Activated CD4-positive, CD25-positive, alpha-beta regulatory T cell (primary cell): ENCODE results near the gene ITIH2.
"Not testable (repeated sequence)": the region's sequence is repeated elsewhere in the genome, so short reads cannot be mapped to it uniquely, and the experiment has no call there.

ENCODE experiments used
- DNase-seq, 4 experiments: peaks; one replicate each; lab custom pipeline; 2025; lab: John Stamatoyannopoulos, UW

Gene ITIH2

GRCh38 chr10:7703140-7703539, at the start of gene ITIH2:
TSS of gene ITIH2 (plus strand) at chr10:7703316. CDS start at chr10:7703435, 119 bp downstream.
- no peak for DNase-seq

GRCh38 chr10:7657079-7657478, 46.0 kb upstream of the ITIH2 start:
- not testable (repeated sequence) for DNase-seq

- no peak for DNase-seq
Measured at GRCh38 chr10:7657552-7657951, 45.6 kb upstream of the ITIH2 start.

DNA sequence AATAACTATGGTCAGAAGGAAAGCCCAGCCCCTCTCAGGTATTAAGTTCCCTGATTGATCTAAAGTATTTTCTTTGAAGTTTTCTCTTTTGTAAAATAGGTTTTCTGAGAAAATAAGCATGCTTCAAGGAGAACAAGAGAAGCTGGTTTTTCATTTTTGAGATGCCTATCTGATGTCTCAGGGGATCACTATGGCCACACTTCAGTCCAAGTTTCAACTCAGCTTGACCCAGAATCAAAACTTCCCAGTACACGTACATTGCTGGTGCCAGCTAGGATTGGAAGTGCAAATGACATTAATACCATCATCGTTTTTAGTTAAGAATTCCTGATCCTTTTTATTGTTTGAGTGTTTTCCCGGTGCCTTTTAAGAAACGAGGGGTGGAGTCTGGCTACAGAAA, 43.6 kb upstream of the ITIH2 start:
- DNase-seq: no peak

DNA sequence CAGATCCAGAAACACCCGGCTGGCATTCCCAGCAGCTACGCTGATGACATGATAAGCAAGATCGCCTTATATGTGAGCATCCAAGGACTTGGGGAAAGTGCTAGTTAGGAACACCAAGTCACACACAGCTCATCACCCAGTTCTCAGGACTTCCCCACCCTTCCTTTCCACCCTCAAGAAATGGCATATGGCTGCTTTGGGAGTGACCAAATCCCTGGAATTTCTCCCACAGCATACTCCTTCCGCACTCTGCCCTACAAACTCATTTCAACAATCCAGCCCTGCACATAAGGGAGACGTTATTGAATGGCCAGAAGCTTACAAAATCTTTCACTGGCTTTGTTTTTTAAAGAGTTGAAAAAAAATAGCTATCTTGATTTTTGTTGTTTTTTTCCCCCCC, 40.6 kb upstream of the ITIH2 start:
- DNase-seq: no peak

- DNase-seq: no peak
Measured at GRCh38 chr10:7664707-7665106, 38.4 kb upstream of the ITIH2 start.

GRCh38 chr10:7665767-7666166, 37.3 kb upstream of the ITIH2 start:
- DNase-seq: no peak

- DNase-seq: no peak
Measured at GRCh38 chr10:7666253-7667023, 36.7 kb upstream of the ITIH2 start, which contains the start of gene ITIH5. TSS of gene ITIH5 (minus strand) at chr10:7666966. CDS start at chr10:7666892, 74 bp downstream.

GRCh38 chr10:7667262-7668141, 35.6 kb upstream of the ITIH2 start:
- no peak for DNase-seq

DNA sequence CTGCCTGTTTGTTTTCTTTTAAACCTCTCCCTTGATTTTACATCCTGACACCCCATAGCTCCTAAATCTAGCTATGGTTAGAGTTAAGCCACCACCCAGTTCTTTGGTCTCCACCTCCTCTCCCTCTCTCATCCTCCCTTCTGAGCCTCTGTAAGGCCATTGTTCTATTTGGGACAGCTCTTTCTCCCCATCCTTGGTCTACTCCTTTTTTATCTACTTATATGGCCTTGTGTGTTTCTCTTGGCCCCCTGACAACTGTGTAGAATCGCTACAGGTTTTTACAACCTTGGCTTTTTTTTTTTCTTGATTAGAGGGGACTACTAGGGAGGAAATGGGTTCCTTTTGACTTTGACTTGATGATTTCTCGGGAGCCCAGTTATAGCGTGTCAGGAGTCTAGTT, 33.0 kb upstream of the ITIH2 start:
- DNase-seq: no peak

GRCh38 chr10:7672341-7673134, 30.6 kb upstream of the ITIH2 start:
- no peak for DNase-seq

- DNase-seq: no peak
Measured at GRCh38 chr10:7679256-7679655, 23.9 kb upstream of the ITIH2 start.

DNA sequence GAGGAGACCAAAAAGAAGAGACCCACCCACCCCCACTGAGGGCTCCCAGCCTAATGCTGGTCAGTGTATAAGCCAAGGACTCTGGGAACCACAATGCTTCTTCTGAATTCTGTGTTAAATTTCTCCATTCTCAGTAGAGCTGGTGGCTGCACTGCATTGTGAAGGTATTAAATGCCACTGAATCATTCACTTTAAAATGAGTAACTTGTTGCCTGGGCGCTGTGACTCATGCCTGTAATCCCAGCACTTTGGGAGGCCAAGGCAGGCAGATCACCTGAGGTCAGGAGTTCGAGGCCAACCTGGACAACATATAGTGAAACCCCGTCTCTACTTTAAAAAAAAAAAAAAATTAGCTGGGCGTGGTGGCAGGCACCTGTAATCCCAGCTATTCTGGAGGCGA, 23.0 kb upstream of the ITIH2 start:
- not testable (repeated sequence) for DNase-seq

DNA sequence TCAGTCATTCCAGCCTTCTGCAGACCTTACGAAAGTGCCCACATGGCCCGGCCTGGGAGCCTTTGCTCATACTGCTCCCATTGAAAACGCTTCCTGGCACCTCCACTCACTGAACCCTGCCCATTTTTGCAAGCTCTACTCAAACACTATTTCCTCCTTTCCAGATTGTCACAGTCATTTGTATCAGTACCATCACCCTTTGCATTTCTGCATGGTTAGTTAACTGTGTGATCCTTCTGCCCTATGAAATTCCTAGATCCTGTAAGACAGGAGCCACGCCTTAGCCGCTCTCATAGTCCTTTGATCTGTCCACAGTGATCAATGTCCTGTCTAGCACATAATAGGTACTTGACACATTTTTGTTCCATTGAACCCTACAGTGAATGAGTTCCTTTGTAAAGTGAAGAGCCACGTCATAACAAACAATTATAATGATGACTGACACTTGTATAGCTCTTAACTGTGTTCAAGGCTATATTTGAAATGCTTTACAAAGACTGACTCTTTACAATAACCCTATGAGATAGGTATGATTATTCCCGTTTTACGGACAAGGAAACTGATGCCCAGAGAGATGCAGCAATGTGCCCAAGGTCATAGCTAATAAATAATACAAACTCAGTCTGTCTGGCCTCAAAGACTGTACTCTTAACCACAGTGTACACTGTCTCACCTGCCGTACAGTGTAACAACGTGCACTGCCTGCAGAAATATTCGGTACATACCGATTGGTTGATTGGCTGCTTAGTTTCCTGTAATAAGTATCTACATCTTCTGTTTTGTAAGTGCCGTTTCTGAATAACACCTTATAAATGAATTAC, 16.6 kb upstream of the ITIH2 start:
- DNase-seq: no peak

DNA sequence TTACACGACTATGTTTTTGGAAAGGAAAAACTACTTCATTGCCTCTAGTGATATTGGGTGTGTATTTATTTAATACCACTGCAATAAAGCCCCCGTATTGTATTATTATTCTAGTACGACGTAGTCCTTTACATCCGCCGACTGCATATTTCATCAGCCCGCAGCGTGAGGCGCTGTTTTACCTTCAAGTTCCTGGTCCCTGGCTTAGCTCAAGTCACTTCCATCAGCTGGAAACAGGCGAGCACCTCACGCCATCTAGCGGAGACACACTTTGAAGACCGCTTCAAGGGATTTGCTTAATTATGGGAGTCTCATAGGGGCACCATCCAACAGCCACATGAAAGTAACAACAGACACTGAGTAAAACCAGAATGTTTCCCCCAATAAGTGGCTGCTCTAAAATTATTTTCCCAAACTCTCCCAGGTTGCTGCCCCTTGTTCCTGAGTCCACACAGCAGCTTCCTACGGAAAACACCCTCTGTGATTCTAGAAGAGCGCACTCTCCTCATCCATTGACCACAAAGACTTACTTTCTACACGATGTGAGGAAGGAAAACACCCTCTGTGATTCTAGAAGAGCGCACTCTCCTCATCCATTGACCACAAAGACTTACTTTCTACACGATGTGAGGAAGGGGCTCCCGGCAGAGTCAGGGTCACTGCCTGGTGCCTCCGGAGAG, 15.7 kb upstream of the ITIH2 start:
- DNase-seq: peak; percentile 19 to 55 (median 35)

GRCh38 chr10:7689591-7689990, 13.5 kb upstream of the ITIH2 start:
- no peak for DNase-seq

DNA sequence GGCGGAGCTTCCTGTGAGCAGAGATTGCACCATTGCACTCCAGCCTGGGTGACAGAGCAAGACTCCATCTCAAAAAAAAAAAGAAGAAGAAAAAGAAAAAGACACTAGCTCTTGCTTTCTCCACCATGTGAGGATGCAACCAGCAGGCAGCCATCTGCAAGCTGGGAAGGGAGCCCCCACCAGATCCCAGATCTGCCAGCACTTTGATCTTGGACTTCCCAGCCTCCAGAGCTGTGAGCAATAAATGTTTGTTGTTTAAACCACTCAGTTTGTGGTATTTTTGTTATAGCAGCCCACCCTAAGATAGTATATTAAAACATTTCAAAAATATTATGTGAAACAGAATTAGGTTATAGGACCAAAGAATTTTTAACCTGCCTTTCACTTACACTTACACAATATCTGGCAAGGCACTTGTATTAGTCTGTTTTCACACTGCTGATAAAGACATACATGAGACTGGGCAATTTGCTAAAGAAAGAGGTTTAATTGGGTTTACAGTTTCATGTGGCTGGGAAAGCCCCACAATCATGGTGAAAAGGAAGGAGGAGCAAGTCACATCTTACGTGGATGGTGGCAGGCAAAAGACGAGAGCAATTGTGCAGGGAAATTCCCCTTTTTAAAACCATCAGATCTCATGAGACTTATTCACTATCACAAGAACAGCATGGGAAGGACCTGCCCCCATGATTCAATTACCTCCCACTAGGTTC, 12.1 kb upstream of the ITIH2 start:
- not testable (repeated sequence) for DNase-seq

DNA sequence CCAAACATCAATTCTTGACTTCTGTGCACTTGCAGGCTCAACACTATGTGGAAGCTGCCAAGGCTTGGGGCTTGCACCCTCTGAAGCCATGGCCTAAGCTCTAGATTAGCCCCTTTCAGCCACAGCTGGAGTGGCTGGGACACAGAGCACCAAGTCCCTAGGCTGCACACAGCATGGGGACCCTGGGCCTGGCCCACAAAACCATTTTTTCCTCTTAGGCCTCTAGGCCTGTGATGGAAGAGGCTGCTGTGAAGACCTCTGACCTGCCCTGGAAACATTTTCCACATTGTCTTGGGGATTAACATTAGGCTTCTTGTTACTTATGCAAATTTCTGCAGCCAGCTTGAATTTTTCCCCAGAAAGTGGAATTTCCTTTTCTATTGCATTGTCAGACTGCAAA, 10.7 kb upstream of the ITIH2 start:
- not testable (repeated sequence) for DNase-seq

DNA sequence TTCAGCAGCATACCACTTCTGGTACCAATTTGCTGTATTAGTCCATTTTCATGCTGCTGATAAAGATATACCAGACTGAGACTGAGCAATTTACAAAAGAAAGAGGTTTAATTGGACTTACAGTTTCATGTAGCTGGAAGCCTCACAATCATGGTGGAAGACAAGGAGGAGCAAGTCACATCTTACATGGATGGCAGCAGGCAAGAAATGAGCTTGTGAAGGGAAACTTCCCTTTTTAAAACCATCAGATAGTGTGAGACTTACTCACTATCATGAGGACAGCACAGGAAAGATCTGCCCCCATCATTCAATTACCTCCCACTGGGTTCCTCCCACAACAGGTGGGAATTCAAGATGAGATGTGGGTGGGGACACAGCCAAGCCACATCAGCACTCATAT, 9.9 kb upstream of the ITIH2 start:
- DNase-seq: not testable (repeated sequence)

- DNase-seq: no peak
Measured at GRCh38 chr10:7696545-7696944, 6.6 kb upstream of the ITIH2 start.
